Activated CD8-positive, alpha-beta T cell treated with anti-CD3 and anti-CD28 coated beads for 36 hours (primary cell): Measurements from ENCODE around the gene LYZ. TPM values are rescaled to one million over a fixed set of nuclear protein-coding genes. Genes with fewer than 3 reads are reported as not detected.

ENCODE experiments used
- ATAC-seq: fragments of 200-7000 bp; cut with Tn5 transposase; one replicate; pipeline ENCODE4 v1.10.0; 2021; ENCODE audit warnings: mild to moderate bottlenecking, moderate library complexity
- CTCF ChIA-PET: fragments of 350-600 bp; sonication (Branson Sonifier 250); formaldehyde crosslinking; loops from one replicate; lab custom pipeline; 2021; ENCODE audit warnings: antibody characterized with exemption; lab: Charles Lee
- POLR2A ChIA-PET: fragments of 350-600 bp; sonication (Branson Sonifier 250); formaldehyde crosslinking; loops from one replicate; lab custom pipeline; 2021; ENCODE audit warnings: antibody characterized with exemption; lab: Charles Lee
- DNase-seq: peaks from one replicate; pipeline ENCODE4 v3.0.0-alpha.2; 2020
- H3K27ac Mint-ChIP-seq: one replicate; pipeline ENCODE4 v1.8.0; 2021; ENCODE audit warnings: mild to moderate bottlenecking, mixed read lengths
- H3K27me3 Mint-ChIP-seq: one replicate; pipeline ENCODE4 v1.8.0; 2021; ENCODE audit warnings: mixed read lengths
- H3K36me3 Mint-ChIP-seq: one replicate; pipeline ENCODE4 v1.8.0; 2021; ENCODE audit warnings: low read depth, mixed read lengths
- H3K4me1 Mint-ChIP-seq: one replicate; pipeline ENCODE4 v1.8.0; 2021; ENCODE audit warnings: low read depth, mixed read lengths
- H3K4me3 Mint-ChIP-seq: one replicate; pipeline ENCODE4 v1.8.0; 2021; ENCODE audit warnings: mild to moderate bottlenecking, moderate library complexity, mixed read lengths
- H3K9me3 Mint-ChIP-seq: one replicate; pipeline ENCODE4 v1.8.0; 2021; ENCODE audit warnings: mixed read lengths
- intact Hi-C: fragments of 100-400 bp; cut with micrococcal nuclease; formaldehyde crosslinking; loops from one replicate; pipeline ENCODE4 v1.10.0; 2022
- total RNA-seq, 2 experiments: library from RNA; stranded (reverse); gene quantifications; one replicate each; pipeline ENCODE4 v1.2.3, GENCODE V29; 2021
- TF ChIP-seq, protein P1 (sequence below): fragments of 200-600 bp; IDR thresholded peaks from one replicate; pipeline ENCODE4 v1.8.0; 2022; ENCODE audit warnings: antibody characterized with exemption, mild to moderate bottlenecking

LYZ gene
- total RNA-seq, 2 experiments from 2014 or later, result not detected

DNA sequence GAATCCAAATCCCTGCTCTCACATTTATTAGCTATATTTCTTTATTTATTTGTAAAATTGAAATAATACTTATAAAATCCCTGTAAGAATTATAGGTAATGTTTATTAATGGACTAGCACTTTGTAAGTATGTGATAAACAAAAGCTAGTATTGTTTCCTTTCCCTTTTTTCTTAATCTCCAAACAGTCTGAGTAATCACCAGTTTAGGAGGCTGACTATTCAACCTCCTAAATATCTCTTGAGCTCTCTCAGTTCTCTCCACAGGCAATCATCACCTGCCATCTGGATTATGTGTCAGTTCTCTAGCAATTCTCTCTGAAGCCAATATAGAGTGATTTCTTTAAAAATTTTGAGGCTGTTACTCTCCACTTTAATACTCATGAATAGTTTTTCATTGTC, 9.2 kb upstream of the LYZ start:
- intact Hi-C loops, result no loop called here
- H3K4me1 Mint-ChIP-seq, result peaks cover 13% of the 10 kb centered on the region
- no peak for DNase-seq
- H3K27me3 Mint-ChIP-seq, result peaks cover 9% of the 10 kb centered on the region
- H3K9me3 Mint-ChIP-seq, result no peaks in the 10 kb centered on the region
- POLR2A ChIA-PET, result no interaction called here
- no peaks in the 10 kb centered on the region for H3K36me3 Mint-ChIP-seq
- CTCF ChIA-PET, result interaction anchor here (0.9 kb wide), 1 partner anchor 48 kb away, joined by 4 read pairs; no protein-coding TSS in a partner anchor
- no peak for ATAC-seq
- no peak overlapping the region for H3K4me3 Mint-ChIP-seq
- TF ChIP-seq, protein P1, sequence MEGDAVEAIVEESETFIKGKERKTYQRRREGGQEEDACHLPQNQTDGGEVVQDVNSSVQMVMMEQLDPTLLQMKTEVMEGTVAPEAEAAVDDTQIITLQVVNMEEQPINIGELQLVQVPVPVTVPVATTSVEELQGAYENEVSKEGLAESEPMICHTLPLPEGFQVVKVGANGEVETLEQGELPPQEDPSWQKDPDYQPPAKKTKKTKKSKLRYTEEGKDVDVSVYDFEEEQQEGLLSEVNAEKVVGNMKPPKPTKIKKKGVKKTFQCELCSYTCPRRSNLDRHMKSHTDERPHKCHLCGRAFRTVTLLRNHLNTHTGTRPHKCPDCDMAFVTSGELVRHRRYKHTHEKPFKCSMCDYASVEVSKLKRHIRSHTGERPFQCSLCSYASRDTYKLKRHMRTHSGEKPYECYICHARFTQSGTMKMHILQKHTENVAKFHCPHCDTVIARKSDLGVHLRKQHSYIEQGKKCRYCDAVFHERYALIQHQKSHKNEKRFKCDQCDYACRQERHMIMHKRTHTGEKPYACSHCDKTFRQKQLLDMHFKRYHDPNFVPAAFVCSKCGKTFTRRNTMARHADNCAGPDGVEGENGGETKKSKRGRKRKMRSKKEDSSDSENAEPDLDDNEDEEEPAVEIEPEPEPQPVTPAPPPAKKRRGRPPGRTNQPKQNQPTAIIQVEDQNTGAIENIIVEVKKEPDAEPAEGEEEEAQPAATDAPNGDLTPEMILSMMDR, result no peak
- H3K27ac Mint-ChIP-seq, result no peak overlapping the region

DNA sequence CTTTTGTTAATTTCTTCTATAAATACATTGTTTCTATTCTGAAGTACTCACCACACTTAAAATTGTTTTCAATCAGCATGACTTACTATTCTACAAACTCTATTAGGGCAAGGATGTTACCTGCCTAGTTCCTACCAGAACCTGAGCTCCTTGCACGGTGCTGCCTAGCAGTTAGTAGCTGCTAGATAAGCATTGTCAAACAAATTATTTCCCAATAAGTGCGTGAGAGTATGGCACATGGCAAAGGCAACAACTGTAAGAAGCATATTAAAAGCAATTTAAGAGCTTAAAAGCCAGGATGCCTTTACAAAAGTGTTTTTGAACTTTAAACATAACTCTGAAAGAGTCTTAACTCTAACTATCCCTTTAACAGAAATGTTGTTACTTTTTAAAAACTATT, 8.2 kb upstream of the LYZ start:
- H3K27me3 Mint-ChIP-seq, result peaks cover 9% of the 10 kb centered on the region
- H3K9me3 Mint-ChIP-seq, result no peaks in the 10 kb centered on the region
- intact Hi-C loops, result no loop called here
- DNase-seq, result no peak
- H3K4me1 Mint-ChIP-seq, result peaks cover 3% of the 10 kb centered on the region
- TF ChIP-seq, protein P1, result no peak
- POLR2A ChIA-PET, result no interaction called here
- CTCF ChIA-PET, result no interaction called here
- H3K36me3 Mint-ChIP-seq, result no peaks in the 10 kb centered on the region
- no peak overlapping the region for H3K4me3 Mint-ChIP-seq
- ATAC-seq, result no peak
- no peak overlapping the region for H3K27ac Mint-ChIP-seq

DNA sequence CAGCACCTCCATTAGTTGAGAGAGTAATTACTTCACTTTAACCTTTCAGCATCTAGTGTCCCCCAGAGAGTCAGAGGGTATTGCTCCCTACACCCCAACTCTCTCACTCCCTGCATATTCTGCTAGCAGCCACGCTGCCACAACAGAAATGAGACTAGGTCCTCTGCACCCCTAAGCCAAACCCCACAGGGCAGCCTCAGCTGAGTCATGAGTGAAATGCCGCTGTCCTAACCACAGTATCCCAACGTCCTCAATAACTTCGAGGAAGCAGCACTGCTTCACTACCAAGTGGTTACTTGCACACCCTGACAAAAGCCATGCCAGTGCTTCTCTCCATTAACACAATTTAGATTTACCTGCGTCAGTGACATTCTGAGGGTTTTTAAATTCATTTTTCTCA, 6.9 kb upstream of the LYZ start:
- Mint-ChIP-seq H3K4me3 (no peak overlapping the region), H3K27ac (no peak overlapping the region), H3K4me1 (peaks cover 1% of the 10 kb centered on the region), H3K27me3 (peaks cover 9% of the 10 kb centered on the region), H3K9me3 (no peaks in the 10 kb centered on the region), H3K36me3 (no peaks in the 10 kb centered on the region)
- DNase-seq (no peak), ATAC-seq (no peak)
- TF ChIP-seq, protein P1, result no peak
- CTCF ChIA-PET, result interaction anchor here (0.7 to 1.5 kb wide), 3 partner anchors 9 to 50 kb away, joined by 4 read pairs; no protein-coding TSS in a partner anchor
- POLR2A ChIA-PET, result interaction anchor here (0.9 kb wide), 1 partner anchor 10 kb away, joined by 5 read pairs; no protein-coding TSS in a partner anchor
- intact Hi-C loops, result no loop called here

DNA sequence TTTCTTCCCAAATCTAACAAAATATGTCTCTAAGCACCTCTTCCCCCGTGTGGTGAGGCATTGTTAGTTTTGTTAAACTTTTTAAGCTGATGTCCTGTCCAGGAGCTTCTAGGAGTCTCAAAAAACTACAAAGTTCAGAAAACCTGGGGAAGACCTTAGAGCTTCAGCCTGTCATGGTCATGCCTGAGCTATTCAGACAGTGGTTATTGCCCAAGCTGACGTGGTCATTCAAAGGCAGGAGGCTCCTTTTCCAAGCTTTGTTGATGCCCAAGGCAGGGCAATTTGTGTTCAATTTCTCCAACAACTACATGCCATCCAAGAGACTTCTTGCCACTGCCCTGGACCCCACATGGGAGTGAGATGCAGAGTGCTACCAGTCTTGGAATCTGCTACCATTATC, 5.8 kb upstream of the LYZ start:
- H3K36me3 Mint-ChIP-seq, result no peaks in the 10 kb centered on the region
- H3K4me3 Mint-ChIP-seq, result no peak overlapping the region
- H3K9me3 Mint-ChIP-seq, result no peaks in the 10 kb centered on the region
- ATAC-seq (no peak), DNase-seq (no peak)
- intact Hi-C loops, result no loop called here
- TF ChIP-seq, protein P1, result no peak
- CTCF ChIA-PET, result interaction anchor here (0.9 to 1.5 kb wide), 5 partner anchors 10 to 297 kb away, joined by 3 to 4 read pairs (median 3); no protein-coding TSS in a partner anchor
- POLR2A ChIA-PET, result no interaction called here
- H3K27me3 Mint-ChIP-seq, result peaks cover 9% of the 10 kb centered on the region
- no peak overlapping the region for H3K27ac Mint-ChIP-seq
- peaks cover under 1% of the 10 kb centered on the region for H3K4me1 Mint-ChIP-seq

DNA sequence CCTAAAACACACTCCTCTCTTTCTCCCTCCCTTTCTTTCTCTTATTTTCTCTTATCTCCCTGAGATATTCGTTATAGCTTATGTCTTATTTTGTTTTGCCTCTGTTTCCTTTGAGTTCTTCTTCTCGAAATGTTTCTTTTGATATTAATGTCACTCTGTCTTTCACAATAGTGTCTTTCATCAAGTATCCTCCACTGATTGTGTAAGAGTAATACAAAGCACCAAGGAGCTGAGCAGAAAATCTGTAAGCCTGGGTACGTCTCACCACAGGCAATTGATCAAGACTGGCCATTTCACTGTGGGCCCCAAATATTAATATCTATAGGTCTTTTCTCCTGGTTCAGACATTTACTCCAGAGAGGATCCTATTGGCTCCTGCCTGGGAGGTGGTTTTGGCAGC, 4.8 kb upstream of the LYZ start:
- CTCF ChIA-PET, result interaction anchor here (1.2 kb wide), 1 partner anchor 228 kb away, joined by 3 read pairs; no protein-coding TSS in a partner anchor
- no peak for ATAC-seq
- POLR2A ChIA-PET, result no interaction called here
- no peaks in the 10 kb centered on the region for H3K36me3 Mint-ChIP-seq
- no peak overlapping the region for H3K4me3 Mint-ChIP-seq
- H3K4me1 Mint-ChIP-seq, result peaks cover 2% of the 10 kb centered on the region
- TF ChIP-seq, protein P1, result no peak
- intact Hi-C loops, result no loop called here
- H3K9me3 Mint-ChIP-seq, result no peaks in the 10 kb centered on the region
- peaks cover 9% of the 10 kb centered on the region for H3K27me3 Mint-ChIP-seq
- no peak overlapping the region for H3K27ac Mint-ChIP-seq
- no peak for DNase-seq
